Neural progenitor cell (in vitro differentiated cells): ENCODE data around the gene GCK.

Experiments used
- EZH2 ChIP-seq: fragments of 200-600 bp; sonication (generic); IDR thresholded peaks from 2 replicates; pipeline ENCODE4 v1.6.1; 2017; ENCODE audit warnings: antibody characterized with exemption, mild to moderate bottlenecking, moderate library complexity
- EZH2phosphoT487 ChIP-seq: fragments of 200-600 bp; sonication (generic); IDR thresholded peaks from 2 replicates; pipeline ENCODE4 v1.6.1; 2017; ENCODE audit warnings: antibody characterized with exemption
- TF ChIP-seq, protein P1 (sequence below): fragments of 200-600 bp; sonication (generic); IDR thresholded peaks from 2 replicates; pipeline ENCODE4 v1.5.1; 2017; ENCODE audit warnings: antibody characterized with exemption, mild to moderate bottlenecking

DNA sequence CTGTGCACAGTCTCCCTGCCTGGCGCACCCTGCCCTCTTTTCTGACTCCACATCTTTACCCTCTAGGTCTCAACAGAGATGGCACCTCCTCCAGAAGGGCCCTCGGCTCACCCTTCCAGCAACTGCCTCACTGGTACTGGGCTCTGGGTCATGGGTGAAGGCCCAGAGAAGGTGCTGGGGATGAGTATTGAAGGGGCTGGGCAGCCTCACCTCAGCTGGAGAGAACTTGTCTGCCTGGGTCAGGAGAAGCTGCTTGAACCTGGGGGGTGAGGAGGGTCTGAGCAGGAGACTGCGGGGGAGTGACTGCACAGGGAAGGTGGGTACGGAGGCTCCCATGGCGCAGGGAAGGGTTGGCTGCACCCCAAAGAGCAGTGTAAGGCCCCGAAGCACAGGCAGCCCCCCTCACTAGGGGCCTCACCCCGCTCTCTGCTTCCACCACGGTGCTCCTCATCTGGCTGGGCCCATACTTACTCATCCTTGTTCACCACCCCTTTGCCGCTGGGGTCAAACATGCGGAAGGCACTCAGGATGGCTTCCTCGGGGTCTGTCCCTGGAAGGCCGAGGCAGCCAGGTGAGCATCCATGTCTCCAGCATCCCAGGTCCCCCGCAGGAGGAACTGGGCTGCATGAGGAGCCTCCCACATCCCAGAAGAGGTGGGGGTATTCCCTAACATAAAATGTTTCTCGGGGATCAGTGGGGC, 49.8 kb downstream of the GCK start:
- TF ChIP-seq EZH2 (no peak), EZH2phosphoT487 (no peak)
- TF ChIP-seq, protein P1, sequence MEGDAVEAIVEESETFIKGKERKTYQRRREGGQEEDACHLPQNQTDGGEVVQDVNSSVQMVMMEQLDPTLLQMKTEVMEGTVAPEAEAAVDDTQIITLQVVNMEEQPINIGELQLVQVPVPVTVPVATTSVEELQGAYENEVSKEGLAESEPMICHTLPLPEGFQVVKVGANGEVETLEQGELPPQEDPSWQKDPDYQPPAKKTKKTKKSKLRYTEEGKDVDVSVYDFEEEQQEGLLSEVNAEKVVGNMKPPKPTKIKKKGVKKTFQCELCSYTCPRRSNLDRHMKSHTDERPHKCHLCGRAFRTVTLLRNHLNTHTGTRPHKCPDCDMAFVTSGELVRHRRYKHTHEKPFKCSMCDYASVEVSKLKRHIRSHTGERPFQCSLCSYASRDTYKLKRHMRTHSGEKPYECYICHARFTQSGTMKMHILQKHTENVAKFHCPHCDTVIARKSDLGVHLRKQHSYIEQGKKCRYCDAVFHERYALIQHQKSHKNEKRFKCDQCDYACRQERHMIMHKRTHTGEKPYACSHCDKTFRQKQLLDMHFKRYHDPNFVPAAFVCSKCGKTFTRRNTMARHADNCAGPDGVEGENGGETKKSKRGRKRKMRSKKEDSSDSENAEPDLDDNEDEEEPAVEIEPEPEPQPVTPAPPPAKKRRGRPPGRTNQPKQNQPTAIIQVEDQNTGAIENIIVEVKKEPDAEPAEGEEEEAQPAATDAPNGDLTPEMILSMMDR: no peak
